ENCODE data around the gene ZNF688. TPM values are rescaled to one million over a fixed set of nuclear protein-coding genes. Genes with fewer than 3 reads are reported as not detected.

The ZNF688 gene
- total and polyA plus RNA-seq, 2 experiments from 2014 or later: 4.0 to 4.4 TPM

- Histone ChIP-seq H3K9me2 (ENCODE audit: insufficient read depth) (no peaks in the 10 kb centered on the region), H3K4me2 (peak within 1 kb of the TSS; percentile 91), H2AFZ (peak within 1 kb of the TSS; percentile 84), H3K27me3 (ENCODE audit: insufficient read depth) (no peaks in the 10 kb centered on the region), H3F3A (replicated peaks; ENCODE audit: low read depth) (peaks cover 15% of the 10 kb centered on the region), H3K4me3 (peak within 1 kb of the TSS; percentile 89), H3K27ac (ENCODE audit: low read depth) (peak within 1 kb of the TSS; percentile 83), H3K4me1 (ENCODE audit: insufficient read depth) (peaks cover 13% of the 10 kb centered on the region), H3K36me3 (ENCODE audit: insufficient read depth) (no peaks in the 10 kb centered on the region), H3K79me2 (replicated peaks; ENCODE audit: insufficient read depth) (peaks cover 7% of the 10 kb centered on the region; the same call in 1 of the 2 replicates), H4K20me1 (replicated peaks; ENCODE audit: insufficient read depth) (no peaks in the 10 kb centered on the region)
- DNase-seq (ENCODE audit: low spot score) (peak; percentile 93), ATAC-seq (peak; percentile 47)
- Mint-ChIP-seq H3K27me3 (ENCODE audit: insufficient read depth, low read depth, poor library complexity) (peaks cover 18% of the 10 kb centered on the region), H3K27ac (peak within 1 kb of the TSS; percentile 93), H3K9me3 (no peaks in the 10 kb centered on the region), H3K36me3 (ENCODE audit: low read depth) (peaks cover 11% of the 10 kb centered on the region), H3K4me1 (peaks cover 16% of the 10 kb centered on the region), H3K4me3 (peak within 1 kb of the TSS; percentile 79)
- TF ChIP-seq, protein P1, sequence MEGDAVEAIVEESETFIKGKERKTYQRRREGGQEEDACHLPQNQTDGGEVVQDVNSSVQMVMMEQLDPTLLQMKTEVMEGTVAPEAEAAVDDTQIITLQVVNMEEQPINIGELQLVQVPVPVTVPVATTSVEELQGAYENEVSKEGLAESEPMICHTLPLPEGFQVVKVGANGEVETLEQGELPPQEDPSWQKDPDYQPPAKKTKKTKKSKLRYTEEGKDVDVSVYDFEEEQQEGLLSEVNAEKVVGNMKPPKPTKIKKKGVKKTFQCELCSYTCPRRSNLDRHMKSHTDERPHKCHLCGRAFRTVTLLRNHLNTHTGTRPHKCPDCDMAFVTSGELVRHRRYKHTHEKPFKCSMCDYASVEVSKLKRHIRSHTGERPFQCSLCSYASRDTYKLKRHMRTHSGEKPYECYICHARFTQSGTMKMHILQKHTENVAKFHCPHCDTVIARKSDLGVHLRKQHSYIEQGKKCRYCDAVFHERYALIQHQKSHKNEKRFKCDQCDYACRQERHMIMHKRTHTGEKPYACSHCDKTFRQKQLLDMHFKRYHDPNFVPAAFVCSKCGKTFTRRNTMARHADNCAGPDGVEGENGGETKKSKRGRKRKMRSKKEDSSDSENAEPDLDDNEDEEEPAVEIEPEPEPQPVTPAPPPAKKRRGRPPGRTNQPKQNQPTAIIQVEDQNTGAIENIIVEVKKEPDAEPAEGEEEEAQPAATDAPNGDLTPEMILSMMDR (conservative IDR thresholded peaks at IDR 0.05; ENCODE audit: low read depth in 2 of 2): no peak
- no peak for TF ChIP-seq NANOG (IDR thresholded peaks at IDR 0.05; ENCODE audit: borderline replicate concordance)
- TF ChIP-seq, protein P2, sequence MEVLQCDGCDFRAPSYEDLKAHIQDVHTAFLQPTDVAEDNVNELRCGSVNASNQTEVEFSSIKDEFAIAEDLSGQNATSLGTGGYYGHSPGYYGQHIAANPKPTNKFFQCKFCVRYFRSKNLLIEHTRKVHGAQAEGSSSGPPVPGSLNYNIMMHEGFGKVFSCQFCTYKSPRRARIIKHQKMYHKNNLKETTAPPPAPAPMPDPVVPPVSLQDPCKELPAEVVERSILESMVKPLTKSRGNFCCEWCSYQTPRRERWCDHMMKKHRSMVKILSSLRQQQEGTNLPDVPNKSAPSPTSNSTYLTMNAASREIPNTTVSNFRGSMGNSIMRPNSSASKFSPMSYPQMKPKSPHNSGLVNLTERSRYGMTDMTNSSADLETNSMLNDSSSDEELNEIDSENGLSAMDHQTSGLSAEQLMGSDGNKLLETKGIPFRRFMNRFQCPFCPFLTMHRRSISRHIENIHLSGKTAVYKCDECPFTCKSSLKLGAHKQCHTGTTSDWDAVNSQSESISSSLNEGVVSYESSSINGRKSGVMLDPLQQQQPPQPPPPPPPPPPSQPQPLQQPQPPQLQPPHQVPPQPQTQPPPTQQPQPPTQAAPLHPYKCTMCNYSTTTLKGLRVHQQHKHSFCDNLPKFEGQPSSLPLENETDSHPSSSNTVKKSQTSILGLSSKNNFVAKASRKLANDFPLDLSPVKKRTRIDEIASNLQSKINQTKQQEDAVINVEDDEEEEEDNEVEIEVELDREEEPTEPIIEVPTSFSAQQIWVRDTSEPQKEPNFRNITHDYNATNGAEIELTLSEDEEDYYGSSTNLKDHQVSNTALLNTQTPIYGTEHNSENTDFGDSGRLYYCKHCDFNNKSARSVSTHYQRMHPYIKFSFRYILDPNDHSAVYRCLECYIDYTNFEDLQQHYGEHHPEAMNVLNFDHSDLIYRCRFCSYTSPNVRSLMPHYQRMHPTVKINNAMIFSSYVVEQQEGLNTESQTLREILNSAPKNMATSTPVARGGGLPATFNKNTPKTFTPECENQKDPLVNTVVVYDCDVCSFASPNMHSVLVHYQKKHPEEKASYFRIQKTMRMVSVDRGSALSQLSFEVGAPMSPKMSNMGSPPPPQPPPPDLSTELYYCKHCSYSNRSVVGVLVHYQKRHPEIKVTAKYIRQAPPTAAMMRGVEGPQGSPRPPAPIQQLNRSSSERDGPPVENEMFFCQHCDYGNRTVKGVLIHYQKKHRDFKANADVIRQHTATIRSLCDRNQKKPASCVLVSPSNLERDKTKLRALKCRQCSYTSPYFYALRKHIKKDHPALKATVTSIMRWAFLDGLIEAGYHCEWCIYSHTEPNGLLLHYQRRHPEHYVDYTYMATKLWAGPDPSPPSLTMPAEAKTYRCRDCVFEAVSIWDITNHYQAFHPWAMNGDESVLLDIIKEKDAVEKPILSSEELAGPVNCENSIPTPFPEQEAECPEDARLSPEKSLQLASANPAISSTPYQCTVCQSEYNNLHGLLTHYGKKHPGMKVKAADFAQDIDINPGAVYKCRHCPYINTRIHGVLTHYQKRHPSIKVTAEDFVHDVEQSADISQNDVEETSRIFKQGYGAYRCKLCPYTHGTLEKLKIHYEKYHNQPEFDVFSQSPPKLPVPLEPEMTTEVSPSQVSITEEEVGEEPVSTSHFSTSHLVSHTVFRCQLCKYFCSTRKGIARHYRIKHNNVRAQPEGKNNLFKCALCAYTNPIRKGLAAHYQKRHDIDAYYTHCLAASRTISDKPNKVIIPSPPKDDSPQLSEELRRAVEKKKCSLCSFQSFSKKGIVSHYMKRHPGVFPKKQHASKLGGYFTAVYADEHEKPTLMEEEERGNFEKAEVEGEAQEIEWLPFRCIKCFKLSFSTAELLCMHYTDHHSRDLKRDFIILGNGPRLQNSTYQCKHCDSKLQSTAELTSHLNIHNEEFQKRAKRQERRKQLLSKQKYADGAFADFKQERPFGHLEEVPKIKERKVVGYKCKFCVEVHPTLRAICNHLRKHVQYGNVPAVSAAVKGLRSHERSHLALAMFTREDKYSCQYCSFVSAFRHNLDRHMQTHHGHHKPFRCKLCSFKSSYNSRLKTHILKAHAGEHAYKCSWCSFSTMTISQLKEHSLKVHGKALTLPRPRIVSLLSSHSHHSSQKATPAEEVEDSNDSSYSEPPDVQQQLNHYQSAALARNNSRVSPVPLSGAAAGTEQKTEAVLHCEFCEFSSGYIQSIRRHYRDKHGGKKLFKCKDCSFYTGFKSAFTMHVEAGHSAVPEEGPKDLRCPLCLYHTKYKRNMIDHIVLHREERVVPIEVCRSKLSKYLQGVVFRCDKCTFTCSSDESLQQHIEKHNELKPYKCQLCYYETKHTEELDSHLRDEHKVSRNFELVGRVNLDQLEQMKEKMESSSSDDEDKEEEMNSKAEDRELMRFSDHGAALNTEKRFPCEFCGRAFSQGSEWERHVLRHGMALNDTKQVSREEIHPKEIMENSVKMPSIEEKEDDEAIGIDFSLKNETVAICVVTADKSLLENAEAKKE (CRISPR knock-in tag; IDR thresholded peaks at IDR 0.05): no peak
- TF ChIP-seq, protein P3, sequence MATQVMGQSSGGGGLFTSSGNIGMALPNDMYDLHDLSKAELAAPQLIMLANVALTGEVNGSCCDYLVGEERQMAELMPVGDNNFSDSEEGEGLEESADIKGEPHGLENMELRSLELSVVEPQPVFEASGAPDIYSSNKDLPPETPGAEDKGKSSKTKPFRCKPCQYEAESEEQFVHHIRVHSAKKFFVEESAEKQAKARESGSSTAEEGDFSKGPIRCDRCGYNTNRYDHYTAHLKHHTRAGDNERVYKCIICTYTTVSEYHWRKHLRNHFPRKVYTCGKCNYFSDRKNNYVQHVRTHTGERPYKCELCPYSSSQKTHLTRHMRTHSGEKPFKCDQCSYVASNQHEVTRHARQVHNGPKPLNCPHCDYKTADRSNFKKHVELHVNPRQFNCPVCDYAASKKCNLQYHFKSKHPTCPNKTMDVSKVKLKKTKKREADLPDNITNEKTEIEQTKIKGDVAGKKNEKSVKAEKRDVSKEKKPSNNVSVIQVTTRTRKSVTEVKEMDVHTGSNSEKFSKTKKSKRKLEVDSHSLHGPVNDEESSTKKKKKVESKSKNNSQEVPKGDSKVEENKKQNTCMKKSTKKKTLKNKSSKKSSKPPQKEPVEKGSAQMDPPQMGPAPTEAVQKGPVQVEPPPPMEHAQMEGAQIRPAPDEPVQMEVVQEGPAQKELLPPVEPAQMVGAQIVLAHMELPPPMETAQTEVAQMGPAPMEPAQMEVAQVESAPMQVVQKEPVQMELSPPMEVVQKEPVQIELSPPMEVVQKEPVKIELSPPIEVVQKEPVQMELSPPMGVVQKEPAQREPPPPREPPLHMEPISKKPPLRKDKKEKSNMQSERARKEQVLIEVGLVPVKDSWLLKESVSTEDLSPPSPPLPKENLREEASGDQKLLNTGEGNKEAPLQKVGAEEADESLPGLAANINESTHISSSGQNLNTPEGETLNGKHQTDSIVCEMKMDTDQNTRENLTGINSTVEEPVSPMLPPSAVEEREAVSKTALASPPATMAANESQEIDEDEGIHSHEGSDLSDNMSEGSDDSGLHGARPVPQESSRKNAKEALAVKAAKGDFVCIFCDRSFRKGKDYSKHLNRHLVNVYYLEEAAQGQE (IDR thresholded peaks at IDR 0.05; ENCODE audit: unreplicated experiment): peak; percentile 74
- TF ChIP-seq CREB1 (CRISPR knock-in tag; IDR thresholded peaks at IDR 0.05; ENCODE audit: low read depth): no peak
Measured at GRCh38 chr16:30526137-30526822, 45.2 kb downstream of the ZNF688 start, which contains the start of gene ZNF768. Gene ZNF768, minus strand, starts transcription at chr16:30526566. Its CDS starts 153 bp downstream, at chr16:30526413.

All from GM23338 (cell line).